ENCODE results near the gene BCAS1.
A peak's percentile ranks its signal among the peaks of the same experiment; 100 is the strongest.
"Not testable (repeated sequence)": the region's sequence is repeated elsewhere in the genome, so short reads cannot be mapped to it uniquely, and the experiment has no call there.

The BCAS1 gene

GRCh38 chr20:54019585-54019984 lies 50.8 kb downstream of the BCAS1 start:
- no peak for DNase-seq (ENCODE audit: low spot score)

- DNase-seq (ENCODE audit: low spot score) = no peak
These were observed 51.3 kb downstream of the BCAS1 start for GRCh38 chr20:54019127-54019526.

GRCh38 chr20:54017846-54018245 lies 52.5 kb downstream of the BCAS1 start:
- DNase-seq (ENCODE audit: low spot score) = peak; percentile 73

GRCh38 chr20:54015496-54015895 lies 54.9 kb downstream of the BCAS1 start:
- no peak for DNase-seq (ENCODE audit: low spot score)

- no peak for DNase-seq (ENCODE audit: low spot score)
These were observed 56.0 kb downstream of the BCAS1 start for GRCh38 chr20:54014293-54014926.

GRCh38 chr20:54013471-54013870 lies 56.9 kb downstream of the BCAS1 start:
- peak; percentile 69 for DNase-seq (ENCODE audit: low spot score)

- no peak for DNase-seq (ENCODE audit: low spot score)
These were observed 59.0 kb downstream of the BCAS1 start for GRCh38 chr20:54011346-54011745.

GRCh38 chr20:54006216-54006615 lies 64.2 kb downstream of the BCAS1 start:
- DNase-seq (ENCODE audit: low spot score) = not testable (repeated sequence)

GRCh38 chr20:54005524-54005923 lies 64.9 kb downstream of the BCAS1 start:
- DNase-seq (ENCODE audit: low spot score) = no peak

GRCh38 chr20:54004445-54004844 lies 65.9 kb downstream of the BCAS1 start:
- no peak for DNase-seq (ENCODE audit: low spot score)

- DNase-seq (ENCODE audit: low spot score) = no peak
These were observed 67.7 kb downstream of the BCAS1 start for GRCh38 chr20:54002741-54003140.

- DNase-seq (ENCODE audit: low spot score) = no peak
These were observed 68.3 kb downstream of the BCAS1 start for GRCh38 chr20:54002056-54002575.

GRCh38 chr20:54000914-54001313 lies 69.5 kb downstream of the BCAS1 start:
- DNase-seq (ENCODE audit: low spot score) = no peak

GRCh38 chr20:54000262-54000661 lies 70.1 kb downstream of the BCAS1 start:
- DNase-seq (ENCODE audit: low spot score) = no peak

- no peak for DNase-seq (ENCODE audit: low spot score)
These were observed 71.3 kb downstream of the BCAS1 start for GRCh38 chr20:53999077-53999476.

- no peak for DNase-seq (ENCODE audit: low spot score)
These were observed 73.6 kb downstream of the BCAS1 start for GRCh38 chr20:53996584-53997486.

- DNase-seq (ENCODE audit: low spot score) = peak; percentile 67
These were observed 74.4 kb downstream of the BCAS1 start for GRCh38 chr20:53995949-53996348.

- no peak for DNase-seq (ENCODE audit: low spot score)
These were observed 76.3 kb downstream of the BCAS1 start for GRCh38 chr20:53994088-53994487.

- no peak for DNase-seq (ENCODE audit: low spot score)
These were observed 77.1 kb downstream of the BCAS1 start for GRCh38 chr20:53993310-53993709.

- no peak for DNase-seq (ENCODE audit: low spot score)
These were observed 79.5 kb downstream of the BCAS1 start for GRCh38 chr20:53990768-53991450.

- no peak for DNase-seq (ENCODE audit: low spot score)
These were observed 80.4 kb downstream of the BCAS1 start for GRCh38 chr20:53990003-53990402.

- DNase-seq (ENCODE audit: low spot score) = no peak
These were observed 81.0 kb downstream of the BCAS1 start for GRCh38 chr20:53989401-53989800.
